Measurements from ENCODE around the gene LMF1. TPM values are rescaled to one million over a fixed set of nuclear protein-coding genes. Genes with fewer than 3 reads are reported as not detected.

LMF1 gene
- total and polyA plus RNA-seq, 2 of the 4 experiments (the other 2 are of a cell fraction) = 7.7 to 13.1 TPM

DNA sequence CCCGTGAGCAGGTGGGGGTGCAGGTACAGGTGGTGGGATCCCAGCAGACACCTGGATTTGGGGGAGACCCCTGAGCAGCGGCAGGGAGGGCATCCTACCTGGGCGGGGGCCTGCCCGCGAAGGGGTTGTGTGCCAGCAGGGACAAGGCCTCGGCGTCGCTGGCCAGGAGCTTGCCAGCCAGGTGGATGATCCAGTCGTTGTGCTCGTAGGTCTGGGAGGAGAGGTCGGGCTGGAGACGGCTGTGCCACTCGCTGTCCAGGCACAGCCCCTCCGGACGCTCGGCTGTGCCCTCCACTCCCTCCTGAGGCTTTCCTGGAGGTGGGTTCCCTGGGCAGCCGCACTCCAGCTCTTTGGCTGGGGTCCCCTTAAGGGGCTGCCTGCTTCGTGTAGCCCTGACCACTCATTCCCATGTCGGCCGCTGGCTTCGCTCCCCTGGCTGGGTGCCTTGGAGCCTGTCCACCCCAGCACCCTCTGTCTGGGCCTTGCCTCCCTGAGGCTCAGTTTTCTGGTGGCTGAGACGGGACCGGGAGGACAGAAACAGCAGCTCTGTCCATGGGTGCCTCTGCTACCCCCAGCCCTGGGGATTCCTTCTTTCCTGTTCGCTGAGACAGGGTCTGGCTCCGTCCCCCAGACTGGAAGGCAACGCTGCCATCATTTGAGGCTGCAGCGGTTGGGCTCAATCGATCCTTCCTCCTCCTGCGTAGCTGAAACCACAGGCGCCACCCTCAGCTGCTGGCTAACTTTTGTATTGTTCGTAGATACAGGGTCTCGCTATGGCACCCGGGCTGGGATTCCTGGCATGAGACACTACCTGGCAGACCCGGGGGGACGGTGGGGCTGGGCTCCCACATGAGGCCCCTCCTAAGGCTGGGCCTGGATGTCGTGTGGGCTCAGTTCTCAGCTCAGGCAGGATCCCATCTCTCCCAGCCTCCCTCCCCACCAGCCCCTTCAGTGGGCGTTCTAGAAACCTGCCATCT is 101.7 kb downstream of the LMF1 start:
- H2BK20ac ChIP-seq (ENCODE audit: low read depth, low read length) = no peak overlapping the region
- intact Hi-C loops (cut with micrococcal nuclease) = loop anchor here (10.0 kb wide), 1 partner anchor 76 kb away; no protein-coding TSS in a partner anchor
- H3K56ac ChIP-seq (ENCODE audit: extremely low read depth, insufficient read depth, low read length) = no peak overlapping the region
- H3K18ac ChIP-seq (ENCODE audit: low read depth, low read length) = no peak overlapping the region
- H4K8ac ChIP-seq (ENCODE audit: low read depth in 2 of 2, low read length in 2 of 2) = no peak overlapping the region
- no peaks in the 10 kb centered on the region for H3K9me3 ChIP-seq (ENCODE audit: control insufficient read depth, insufficient read depth, low read length)
- no peak overlapping the region for H2AK5ac ChIP-seq (ENCODE audit: low read depth, low read length)
- no peaks in the 10 kb centered on the region for H3K9me1 ChIP-seq (ENCODE audit: insufficient read depth, low read length)
- H3K14ac ChIP-seq (replicated peaks; ENCODE audit: low read depth, low read length) = no peak overlapping the region
- DNase-seq = no peak
- H3K79me1 ChIP-seq (ENCODE audit: low read depth in 1 of 2, low read length in 2 of 2) = no peaks in the 10 kb centered on the region
- 85% methylated on average over 15 of the region's 37 CpGs; no CpG with 5 or more reads in 1 of the 2 experiments for WGBS, 2 experiments (ENCODE audit: extremely low coverage in 2 of 2, insufficient read length in 1 of 2)
- POLR2A ChIA-PET (ENCODE audit: unreplicated experiment) = no interaction called here
- H3K4me1 ChIP-seq (ENCODE audit: control insufficient read depth, insufficient read depth, low read length) = no peaks in the 10 kb centered on the region
- no peak overlapping the region for H2AK9ac ChIP-seq (replicated peaks; ENCODE audit: low read depth, low read length, poor library complexity)
- no peak overlapping the region for H2BK15ac ChIP-seq (ENCODE audit: low read depth, low read length)
- no peak overlapping the region for H3K23ac ChIP-seq (ENCODE audit: low read depth, low read length)
- dilution Hi-C loops (cut with HindIII; ENCODE audit: low sequenced_read_pairs, unreplicated experiment) = no loop called here
- no peak overlapping the region for H4K5ac ChIP-seq (ENCODE audit: low read depth, low read length)
- no peak for ATAC-seq (ENCODE audit: low read depth)
- no peak overlapping the region for H2AFZ ChIP-seq (replicated peaks; ENCODE audit: low read length, poor library complexity)
- no peak overlapping the region for H3K27ac ChIP-seq (ENCODE audit: insufficient read depth, low read length)
- no peak overlapping the region for H3K4ac ChIP-seq (ENCODE audit: low read depth, low read length)
- H3K4me3 ChIP-seq (ENCODE audit: insufficient read depth, low read depth, low read length) = no peak overlapping the region
- H4K20me1 ChIP-seq (ENCODE audit: insufficient read depth, low read length) = no peaks in the 10 kb centered on the region
- in situ Hi-C loops (cut with MboI; ENCODE audit: low sequenced_read_pairs) = no loop called here
- H4K91ac ChIP-seq (ENCODE audit: insufficient read depth, low read depth, low read length) = no peak overlapping the region
- no peak overlapping the region for H2BK5ac ChIP-seq (ENCODE audit: low read depth, low read length, poor library complexity, severe bottlenecking)
- H3K27me3 ChIP-seq (ENCODE audit: control insufficient read depth, insufficient read depth, low read length) = no peaks in the 10 kb centered on the region
- peaks cover 3% of the 10 kb centered on the region; the same call in 1 of the 2 replicates for H3K36me3 ChIP-seq (ENCODE audit: control insufficient read depth, insufficient read depth, low read length)
- no peak overlapping the region for H3K9ac ChIP-seq (ENCODE audit: low read depth, low read length)
- no peak overlapping the region for H2BK120ac ChIP-seq (ENCODE audit: low read depth, low read length)
- no TSS peak for BruUV-seq (replicated peaks)
- H3K4me2 ChIP-seq (ENCODE audit: low read depth, low read length) = no peak overlapping the region
- CTCF ChIA-PET = no interaction called here
- TF ChIP-seq POLR2A (IDR thresholded peaks at IDR 0.05; ENCODE audit: low read depth, low read length) (no peak), NFE2L2 (IDR thresholded peaks at IDR 0.05; ENCODE audit: low read depth, low read length) (no peak), BHLHE40 (IDR thresholded peaks at IDR 0.05; ENCODE audit: low read depth, low read length) (no peak), CEBPB (IDR thresholded peaks at IDR 0.05; ENCODE audit: low read depth, low read length) (no peak), RAD21 (IDR thresholded peaks at IDR 0.05; ENCODE audit: low read length) (no peak), RCOR1 (IDR thresholded peaks at IDR 0.05; ENCODE audit: insufficient replicate concordance, low read length) (no peak), FOS (IDR thresholded peaks at IDR 0.05; ENCODE audit: low read depth, low read length) (no peak), MAFK (IDR thresholded peaks at IDR 0.05; ENCODE audit: low read depth, low read length) (no peak), MAZ (IDR thresholded peaks at IDR 0.05; ENCODE audit: borderline replicate concordance, low read depth, low read length) (no peak), CHD1 (IDR thresholded peaks at IDR 0.05; ENCODE audit: low read depth, low read length) (no peak), MXI1 (IDR thresholded peaks at IDR 0.05; ENCODE audit: borderline replicate concordance, low read depth, low read length) (no peak), RFX5 (IDR thresholded peaks at IDR 0.05; ENCODE audit: low read depth, low read length) (no peak), SMC3 (IDR thresholded peaks at IDR 0.05; ENCODE audit: low read depth, low read length) (no peak)
- TF ChIP-seq, protein P1, sequence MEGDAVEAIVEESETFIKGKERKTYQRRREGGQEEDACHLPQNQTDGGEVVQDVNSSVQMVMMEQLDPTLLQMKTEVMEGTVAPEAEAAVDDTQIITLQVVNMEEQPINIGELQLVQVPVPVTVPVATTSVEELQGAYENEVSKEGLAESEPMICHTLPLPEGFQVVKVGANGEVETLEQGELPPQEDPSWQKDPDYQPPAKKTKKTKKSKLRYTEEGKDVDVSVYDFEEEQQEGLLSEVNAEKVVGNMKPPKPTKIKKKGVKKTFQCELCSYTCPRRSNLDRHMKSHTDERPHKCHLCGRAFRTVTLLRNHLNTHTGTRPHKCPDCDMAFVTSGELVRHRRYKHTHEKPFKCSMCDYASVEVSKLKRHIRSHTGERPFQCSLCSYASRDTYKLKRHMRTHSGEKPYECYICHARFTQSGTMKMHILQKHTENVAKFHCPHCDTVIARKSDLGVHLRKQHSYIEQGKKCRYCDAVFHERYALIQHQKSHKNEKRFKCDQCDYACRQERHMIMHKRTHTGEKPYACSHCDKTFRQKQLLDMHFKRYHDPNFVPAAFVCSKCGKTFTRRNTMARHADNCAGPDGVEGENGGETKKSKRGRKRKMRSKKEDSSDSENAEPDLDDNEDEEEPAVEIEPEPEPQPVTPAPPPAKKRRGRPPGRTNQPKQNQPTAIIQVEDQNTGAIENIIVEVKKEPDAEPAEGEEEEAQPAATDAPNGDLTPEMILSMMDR (conservative IDR thresholded peaks at IDR 0.05; ENCODE audit: low read depth, low read length) = no peak
- TF ChIP-seq, protein P2, sequence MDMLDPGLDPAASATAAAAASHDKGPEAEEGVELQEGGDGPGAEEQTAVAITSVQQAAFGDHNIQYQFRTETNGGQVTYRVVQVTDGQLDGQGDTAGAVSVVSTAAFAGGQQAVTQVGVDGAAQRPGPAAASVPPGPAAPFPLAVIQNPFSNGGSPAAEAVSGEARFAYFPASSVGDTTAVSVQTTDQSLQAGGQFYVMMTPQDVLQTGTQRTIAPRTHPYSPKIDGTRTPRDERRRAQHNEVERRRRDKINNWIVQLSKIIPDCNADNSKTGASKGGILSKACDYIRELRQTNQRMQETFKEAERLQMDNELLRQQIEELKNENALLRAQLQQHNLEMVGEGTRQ (IDR thresholded peaks at IDR 0.05; ENCODE audit: low read depth, low read length) = no peak
